Activated CD4-positive, CD25-positive, alpha-beta regulatory T cell treated with anti-CD3 and anti-CD28 coated beads, Interleukin-2, amount 50 U/mL, for 16 hours (primary cell): ENCODE data around the gene SLCO2A1.

Experiments
- DNase-seq: peaks from one replicate; pipeline ENCODE4 v3.0.0-alpha.2; 2020; ENCODE audit warnings: low read depth, low spot score

SLCO2A1 gene

DNA sequence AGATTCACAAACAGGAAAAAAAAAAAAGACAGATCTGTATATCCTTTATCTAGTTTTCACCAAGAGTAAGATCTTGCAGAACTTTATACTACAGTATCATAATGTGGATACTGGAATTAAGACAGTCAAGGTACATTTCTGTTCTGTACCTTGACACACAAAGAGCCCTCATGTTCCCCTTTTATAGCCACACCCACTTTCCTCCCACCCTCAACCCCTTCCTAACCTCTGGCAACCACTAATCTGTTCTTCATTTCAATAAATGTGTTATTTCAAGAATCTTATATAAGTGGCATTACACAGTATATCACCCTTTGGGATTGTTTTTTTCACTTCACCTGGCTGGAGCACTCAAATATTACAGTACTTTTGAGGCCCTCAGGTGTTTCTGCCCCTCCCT lies 130.4 kb downstream of the SLCO2A1 start:
- DNase-seq, result no peak

GRCh38 chr3:133897547-133897946 lies 132.2 kb downstream of the SLCO2A1 start:
- DNase-seq, result no peak

DNA sequence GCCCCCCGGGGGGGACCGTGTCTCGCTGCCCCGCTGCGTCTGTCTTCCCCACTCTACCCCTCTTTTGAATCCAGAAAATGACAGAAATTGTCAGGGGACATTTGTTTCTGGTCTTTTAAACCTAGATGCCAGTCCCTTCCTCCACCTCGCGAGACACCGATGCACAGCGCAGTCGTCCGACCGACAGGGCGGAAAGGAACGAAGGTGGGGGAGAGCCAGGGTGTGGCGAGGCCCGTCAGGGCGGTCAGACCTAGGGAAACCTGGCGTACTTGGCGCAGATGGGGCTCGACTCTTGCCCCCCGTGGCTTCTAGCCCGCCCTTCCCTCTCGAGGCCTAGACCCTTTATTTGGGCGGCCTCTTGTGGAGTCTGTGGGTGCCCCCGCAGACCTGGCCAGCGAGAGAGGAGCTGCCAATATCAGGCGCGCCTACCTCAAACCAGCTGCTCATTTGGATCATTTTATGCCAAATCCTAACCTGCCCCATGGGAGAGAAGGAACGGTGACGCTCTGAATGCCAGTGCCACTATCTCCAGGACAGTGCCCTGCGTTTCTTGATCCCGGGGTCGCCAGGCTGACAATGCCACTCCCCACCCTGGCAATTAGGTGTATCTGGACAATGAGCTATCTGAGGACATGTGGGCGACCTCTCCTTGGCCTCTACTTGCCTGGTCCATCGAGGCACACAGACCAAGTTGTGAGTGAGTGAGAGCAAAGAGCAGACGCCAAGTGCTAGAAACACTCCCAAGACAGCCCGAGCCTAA lies 133.5 kb downstream of the SLCO2A1 start:
- no peak for DNase-seq

DNA sequence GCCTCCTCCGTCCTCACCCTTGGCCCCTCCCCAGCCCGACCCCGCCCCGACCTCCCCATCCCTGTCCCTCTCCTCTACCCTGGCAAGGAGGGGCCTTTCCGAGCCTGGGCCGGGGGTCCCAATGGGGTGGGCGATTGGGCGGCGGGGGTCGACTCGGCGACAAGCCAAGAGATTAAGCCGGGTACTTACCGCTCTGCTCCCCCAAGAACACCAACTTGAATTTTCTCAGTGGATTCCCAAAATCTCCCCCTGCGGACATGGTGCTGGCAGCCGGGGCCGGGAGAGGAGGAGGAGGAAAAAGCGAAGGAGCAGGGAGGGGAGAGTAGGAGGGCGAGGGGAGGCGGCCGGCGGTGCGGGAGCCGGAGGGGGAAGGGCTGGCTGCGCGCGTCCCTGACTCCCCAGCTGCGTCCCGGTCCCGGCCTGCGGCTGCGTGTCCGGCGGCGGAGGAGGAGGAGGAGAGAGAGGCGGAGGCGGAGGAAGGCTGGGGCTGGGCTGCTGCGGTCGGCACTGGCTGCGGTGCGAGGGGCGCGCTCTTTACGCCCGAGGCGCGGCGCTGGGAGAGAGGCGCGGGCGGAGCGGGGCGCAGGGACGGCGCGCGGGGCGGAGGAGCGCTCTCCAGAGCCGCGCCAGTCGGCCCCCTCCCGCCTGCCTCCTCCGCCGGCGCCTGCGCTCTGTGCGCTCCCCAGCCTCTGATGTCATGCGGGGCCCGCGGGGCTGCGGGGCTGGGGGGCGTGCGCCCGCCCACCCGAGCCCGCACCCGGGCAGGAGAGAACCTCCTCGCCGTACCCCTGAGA lies 134.3 kb downstream of the SLCO2A1 start, which contains the start of gene RAB6B:
Gene RAB6B, minus strand, starts transcription at position 675 of the 794 bp plus-strand sequence. Its CDS starts 416 bp downstream, at position 259.
- DNase-seq, result no peak

DNA sequence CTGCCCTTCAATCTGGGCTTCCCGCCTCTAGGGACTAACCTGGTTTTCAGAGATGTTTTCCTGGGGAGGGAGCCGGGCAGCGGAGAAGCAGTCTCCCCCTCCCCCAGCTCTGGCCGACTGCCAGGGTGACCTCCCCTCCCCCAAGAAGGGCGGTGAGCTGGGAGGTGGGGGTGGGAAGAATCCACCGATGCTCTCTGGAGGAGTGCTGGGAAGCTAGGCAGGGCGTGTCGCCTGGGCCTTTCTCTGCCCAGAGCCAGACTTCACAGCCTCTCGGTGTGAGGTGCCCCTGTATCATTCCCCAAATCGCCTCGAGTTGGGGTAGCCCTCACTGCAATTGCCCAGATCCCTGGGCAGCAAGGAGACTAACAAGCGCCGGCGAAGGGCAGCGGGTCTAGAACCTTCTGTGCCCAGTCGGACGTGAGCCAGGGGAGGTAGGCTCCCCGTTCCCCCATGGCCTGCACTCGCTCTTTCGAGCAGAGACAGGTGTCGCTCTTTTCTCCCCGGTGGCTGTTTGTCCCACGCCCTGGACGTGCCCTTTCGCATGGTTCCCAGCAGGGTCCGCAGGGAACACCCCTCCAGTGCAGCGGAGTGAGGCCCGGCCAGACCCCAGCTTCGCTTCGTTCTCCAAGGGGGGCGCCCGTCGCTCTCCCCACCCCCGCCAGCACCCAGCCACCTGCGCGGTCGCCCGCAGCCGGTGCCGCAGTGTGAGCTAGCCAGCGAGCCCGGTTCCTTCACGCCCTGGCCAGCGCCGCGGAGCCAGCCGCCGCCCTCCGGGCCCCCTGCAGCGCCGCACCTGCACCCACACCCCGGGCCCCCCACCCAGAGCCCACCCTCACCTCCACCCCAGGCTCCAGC lies 135.1 kb downstream of the SLCO2A1 start:
- DNase-seq, result no peak

- no peak for DNase-seq
These were observed 135.9 kb downstream of the SLCO2A1 start for GRCh38 chr3:133893683-133894352.

DNA sequence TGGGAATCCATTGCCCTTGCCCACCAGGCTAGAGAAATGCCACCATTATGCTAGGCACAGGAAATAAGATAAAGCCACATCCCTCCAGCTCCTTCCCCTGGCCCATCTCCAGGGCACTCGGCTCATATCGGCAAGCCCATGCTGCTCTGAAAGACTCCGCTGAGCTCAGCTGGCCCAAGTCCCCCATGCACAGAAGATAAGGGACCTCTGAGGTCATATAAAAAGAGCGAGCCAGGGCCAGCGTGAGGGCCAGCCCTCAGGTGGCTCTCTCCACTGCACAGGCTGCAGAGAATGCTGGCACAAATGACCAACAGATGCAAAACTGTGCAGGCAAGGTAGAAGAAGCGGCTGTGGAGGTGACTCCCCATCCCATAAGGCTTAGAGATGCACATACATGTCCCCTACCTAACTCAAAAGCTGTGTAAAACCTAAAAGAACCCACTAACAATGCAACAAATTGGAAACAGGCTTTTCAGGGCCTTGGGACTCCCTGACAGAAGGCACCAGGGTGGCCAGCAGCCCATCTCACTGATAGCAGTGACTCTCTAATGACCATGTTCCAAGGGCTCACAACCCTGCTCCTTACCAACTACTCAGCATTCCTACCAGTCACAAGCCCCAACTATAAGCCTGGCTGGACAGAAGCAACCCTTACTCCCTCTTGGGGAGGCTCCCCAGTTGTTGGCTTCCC lies 137.0 kb downstream of the SLCO2A1 start:
- DNase-seq, result no peak

- no peak for DNase-seq
These were observed 137.9 kb downstream of the SLCO2A1 start for GRCh38 chr3:133891662-133892378.

DNA sequence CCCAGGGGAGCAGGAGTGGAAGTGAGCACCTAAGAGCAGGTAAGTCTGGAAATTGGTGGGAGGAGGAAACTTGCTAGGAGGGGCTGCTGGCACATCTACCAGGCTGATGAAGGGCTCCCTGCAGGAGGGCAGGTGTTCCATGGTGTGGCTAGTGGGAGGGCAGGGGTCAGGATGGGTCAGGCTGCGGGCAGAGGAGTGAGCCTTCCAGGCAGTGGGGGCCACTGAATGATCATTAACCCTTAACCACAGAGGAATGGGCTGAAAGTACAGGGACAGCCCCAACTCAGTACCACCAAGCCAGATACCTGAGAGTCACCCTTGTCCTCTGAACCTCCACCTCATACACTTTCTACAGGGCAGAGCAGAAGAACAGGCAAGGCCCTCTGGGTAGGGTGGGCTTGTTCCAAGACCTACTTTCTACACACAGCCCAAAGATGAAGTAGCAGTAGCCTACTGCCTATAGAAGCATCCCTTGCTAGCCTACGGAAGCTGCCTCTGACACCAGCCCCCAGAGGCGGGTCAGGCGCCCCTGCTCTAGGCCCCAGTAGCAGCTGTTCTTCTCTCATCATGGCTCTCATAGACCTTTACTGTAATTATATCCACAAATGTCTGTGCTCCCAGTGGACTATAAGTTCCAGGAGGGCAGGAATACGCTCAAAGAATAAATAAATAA lies 138.6 kb downstream of the SLCO2A1 start:
- no peak for DNase-seq

DNA sequence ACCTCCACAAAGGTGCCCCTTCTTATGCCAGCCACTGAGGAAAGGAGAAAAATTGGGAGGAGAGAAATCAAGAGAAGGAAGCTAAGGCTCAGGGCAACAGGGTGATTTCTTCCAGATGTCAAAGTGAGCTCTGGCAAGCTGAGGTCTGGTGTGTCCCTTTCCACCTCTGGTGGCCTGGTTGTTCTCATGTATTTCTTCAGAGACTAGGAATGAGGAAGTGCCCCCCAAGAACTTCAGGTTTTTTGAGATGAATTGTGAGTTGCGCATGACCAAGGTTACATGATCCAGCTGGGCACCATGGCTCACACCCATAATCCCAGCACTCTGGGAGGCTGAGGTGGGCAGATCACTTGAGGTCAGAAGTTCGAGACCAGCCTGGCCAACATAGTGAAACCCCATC lies 139.7 kb downstream of the SLCO2A1 start:
- no peak for DNase-seq

DNA sequence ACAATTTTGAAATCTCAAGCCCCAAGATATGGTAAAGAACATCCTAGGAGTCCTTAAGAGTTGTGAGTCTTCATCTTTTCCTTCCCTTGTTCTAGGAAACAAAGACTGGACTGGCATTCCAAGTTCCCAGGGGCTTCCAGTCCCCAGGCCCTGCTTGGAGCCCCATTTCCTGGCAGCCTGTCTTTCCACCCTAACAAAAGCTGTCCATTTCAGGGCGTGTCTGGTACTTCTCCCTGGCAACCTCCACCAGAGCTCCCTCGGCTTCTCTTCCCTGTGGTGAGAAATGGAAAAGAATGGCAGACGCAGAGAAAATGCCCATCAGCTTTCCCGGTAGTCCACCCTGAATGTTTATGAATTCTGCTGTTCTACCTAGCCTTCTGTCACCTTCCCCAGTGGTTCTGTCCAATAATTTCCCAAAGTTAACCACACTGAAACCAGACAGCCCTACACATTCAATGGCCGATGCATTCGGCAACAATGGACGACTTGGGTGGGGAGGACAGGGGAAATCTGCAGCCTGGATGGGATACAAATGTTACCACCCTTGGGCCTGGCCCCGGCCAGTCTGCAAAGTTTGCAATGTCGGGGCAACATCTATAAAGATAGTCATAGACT lies 140.9 kb downstream of the SLCO2A1 start:
- no peak for DNase-seq

DNA sequence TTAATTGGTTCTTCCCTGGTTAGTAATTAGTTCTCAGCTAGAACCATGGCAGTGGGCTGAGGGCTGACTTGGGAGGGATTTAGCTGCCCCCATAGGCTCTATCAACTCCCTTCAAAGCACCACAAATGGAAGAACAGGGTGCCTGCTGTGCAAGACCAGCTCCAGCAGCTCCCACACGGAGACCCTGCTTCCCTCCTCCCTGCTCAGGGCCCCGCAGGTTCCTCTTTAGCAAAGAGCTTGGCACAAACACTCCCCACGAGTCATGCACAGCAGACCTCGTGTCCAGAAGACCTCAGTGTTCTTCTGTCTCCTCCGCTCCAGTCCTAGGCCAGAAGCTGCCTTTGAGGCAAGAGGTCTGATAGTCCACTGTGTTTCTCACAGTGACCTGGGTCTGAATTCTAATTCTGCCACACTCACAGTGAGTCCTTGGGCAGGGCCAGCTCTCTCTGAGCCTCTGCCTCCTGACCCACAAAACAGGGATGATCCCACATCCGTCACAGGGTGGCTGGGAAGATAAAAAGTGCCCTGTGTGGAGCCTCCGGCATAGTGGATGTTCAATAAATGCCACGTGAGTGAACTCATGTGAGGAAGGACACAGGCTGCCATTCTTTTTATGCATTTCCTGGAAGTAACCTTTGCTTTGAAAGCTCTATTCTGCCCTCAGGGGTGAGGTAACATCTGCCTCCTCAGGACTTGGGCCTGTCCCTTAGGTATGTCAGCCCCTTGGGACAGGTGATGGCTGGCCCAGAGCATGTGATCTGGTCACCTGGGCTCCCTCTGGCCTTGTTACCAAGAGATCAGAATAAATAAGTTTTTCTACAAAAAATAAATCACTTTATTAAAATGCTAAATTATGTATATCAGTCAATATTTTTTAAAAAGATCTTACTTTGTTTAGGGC lies 141.7 kb downstream of the SLCO2A1 start:
- DNase-seq, result no peak

DNA sequence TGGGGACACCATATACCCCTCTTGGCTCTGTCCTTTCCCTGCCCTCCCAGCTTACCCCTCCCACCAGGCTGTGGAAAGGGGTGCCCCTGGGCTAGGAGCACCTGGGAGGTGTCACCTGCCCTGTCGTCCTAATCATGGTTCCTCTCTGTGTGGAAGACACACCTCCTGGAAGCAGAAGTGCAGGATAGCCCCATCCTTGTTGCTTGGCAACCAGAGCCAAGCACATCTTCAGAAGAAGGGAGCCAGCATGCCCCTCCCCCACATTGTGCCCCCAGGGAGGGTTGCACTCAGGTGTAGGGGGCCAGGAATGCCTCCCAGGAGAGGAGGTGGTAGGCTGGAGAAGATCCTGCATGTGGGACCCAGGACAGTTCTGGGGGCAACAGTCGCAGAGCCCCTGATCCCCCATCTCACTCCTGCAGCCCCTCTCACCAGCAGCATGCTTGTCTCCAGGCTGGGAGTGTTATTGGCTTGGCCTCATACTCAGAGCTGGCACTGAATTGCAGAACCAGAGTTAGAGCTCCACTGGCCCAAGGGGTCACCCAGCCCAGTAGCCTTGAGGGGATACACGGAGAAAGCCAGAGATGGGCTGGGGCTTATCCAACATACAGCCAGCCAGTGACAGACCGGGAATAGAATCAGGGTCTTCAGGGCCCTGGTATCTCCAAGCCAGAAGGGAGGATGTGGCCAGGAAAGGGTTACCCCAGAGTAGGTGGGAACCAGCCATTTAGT lies 142.5 kb downstream of the SLCO2A1 start:
- no peak for DNase-seq

GRCh38 chr3:133886031-133886722 lies 143.5 kb downstream of the SLCO2A1 start:
- DNase-seq, result no peak

DNA sequence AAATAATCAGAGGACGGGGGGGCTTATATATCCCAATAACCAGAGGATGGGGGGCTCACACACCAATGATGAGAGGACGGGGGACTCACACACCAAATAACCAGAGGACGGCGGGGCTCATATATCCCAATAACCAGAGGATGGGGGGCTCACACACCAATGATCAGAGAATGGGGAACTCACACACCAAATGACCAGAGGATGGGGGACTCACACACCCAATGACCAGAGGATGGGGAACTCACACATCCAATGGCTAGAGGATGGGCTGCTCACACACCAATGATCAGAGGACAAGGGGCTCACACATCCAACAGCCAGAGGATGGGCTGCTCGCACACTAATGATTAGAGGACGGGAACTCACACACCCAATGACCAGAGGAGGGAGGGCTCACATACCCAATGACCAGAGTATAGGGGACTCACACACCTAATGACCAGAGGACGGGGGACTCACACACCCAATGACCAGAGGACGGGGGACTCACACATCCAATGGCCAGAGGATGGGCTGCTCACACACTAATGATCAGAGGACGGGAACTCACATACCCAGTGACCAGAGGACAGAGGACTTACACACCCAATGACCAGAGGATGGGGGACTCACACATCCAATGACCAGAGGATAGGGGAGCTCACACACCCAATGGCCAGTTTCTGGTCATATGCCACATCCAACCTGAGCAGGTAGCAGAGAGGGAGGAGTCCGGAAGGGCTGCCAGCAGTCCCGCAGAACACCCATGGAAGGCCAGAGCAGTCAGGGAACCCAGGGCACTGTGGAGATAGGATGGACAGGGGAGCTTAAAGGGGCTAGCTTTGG lies 144.6 kb downstream of the SLCO2A1 start:
- no peak for DNase-seq
